HT-29 (cell line): ENCODE results near the gene MVK. TPM values are rescaled to one million over a fixed set of nuclear protein-coding genes. Genes with fewer than 3 reads are reported as not detected.

Experiments used
- DNase-seq: peaks from one replicate; pipeline ENCODE4 v3.0.0-alpha.2; 2015; ENCODE audit warnings: low spot score
- total RNA-seq: library from RNA; depleted of rRNA; stranded (reverse); fragments of >200 nt; shearing (Covaris generic); gene quantifications from 2 replicates; pipeline ENCODE4 v1.2.3, GENCODE V29; 2014

MVK gene
- total RNA-seq, 1 experiment from 2014 or later = 69.0 TPM

DNA sequence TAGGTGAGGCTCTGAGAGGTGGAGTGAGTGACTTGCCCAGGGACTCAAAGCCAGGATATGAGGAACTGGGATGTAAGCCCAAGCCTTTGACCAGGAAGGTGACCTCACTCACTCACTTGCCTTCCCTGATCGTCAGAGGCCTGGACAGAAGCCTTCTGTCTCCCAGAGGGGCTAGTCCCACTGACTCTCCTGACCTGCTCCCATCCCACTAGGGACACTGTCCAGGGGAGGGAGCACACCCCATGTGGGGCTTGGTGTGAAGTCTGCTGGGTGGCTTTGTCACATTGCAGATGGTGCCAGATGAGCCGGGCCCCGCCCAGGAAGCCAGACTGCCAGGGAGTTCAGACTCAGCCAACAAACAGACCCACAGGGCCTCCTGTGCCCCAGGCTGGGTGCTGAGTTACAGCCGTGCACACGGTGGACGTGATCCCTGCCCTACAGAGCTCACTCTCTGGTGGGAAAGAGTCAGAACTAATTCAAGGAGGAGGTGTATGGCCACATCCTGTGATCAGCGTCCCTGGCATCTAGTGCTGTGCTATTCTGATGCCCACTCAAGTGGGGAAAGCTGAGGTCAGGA, 28.6 kb upstream of the MVK start:
- no peak for DNase-seq

DNA sequence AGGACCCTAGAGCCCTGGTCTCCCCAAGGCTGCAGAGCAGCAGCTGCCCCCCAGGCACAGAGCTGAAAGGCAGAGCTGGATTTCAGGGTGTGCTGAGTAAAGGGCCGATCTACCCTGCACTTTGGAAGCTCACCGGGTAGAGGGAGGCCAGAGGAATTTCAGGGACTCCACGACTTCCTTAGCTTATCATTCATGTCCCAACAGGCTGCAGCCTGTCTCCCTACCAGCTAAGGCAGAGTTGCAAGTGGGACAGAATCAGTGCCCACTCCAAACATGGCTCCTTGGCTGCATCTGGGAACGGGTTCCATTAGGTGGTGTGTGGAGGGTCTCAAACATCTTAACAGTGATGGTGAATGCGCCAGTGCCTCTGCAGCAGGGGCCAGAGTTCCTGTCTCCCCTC, 27.8 kb upstream of the MVK start:
- DNase-seq = no peak

GRCh38 chr12:109547286-109547685, 26.3 kb upstream of the MVK start:
- no peak for DNase-seq

DNA sequence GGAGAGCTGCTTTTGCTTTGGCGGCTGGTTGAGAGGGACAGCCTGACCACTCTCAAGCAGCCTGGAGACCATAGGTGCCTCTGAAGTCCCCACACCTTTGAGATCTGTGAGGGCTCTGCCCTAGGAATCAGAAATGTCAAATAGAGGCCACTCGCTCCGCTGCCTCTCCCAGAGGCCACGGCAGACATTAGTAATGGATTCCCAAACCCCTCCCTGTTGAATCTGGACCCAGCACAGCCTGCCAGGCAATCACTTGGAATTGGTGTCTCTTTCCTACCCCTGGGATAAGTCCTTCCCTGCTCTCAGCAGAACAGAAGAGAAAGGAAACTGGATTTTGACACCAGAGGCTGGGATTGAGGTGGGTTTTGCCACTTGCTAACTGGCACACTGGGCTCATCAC, 25.3 kb upstream of the MVK start:
- no peak for DNase-seq

- DNase-seq = no peak
Observed at GRCh38 chr12:109549613-109550270, 23.9 kb upstream of the MVK start.

DNA sequence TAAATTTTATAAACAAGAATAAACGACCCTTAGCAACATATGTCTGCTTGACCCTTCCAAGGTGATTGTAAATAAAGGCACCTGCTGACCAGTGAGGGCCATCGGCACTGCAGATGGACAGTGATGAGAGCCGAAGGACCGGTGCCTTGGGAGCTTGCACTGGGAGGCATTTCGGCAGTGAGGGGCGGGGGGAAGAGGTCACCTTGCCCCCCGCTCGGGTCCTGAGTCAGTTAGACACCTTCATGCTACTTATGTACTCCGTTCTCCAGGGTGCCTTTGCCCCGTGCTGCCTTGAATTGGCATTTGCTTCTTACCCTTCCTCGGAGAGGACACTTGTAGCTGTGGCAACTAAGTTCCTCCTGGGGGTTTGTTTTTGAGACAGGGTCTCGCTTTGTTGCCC, 23.3 kb upstream of the MVK start:
- no peak for DNase-seq

DNA sequence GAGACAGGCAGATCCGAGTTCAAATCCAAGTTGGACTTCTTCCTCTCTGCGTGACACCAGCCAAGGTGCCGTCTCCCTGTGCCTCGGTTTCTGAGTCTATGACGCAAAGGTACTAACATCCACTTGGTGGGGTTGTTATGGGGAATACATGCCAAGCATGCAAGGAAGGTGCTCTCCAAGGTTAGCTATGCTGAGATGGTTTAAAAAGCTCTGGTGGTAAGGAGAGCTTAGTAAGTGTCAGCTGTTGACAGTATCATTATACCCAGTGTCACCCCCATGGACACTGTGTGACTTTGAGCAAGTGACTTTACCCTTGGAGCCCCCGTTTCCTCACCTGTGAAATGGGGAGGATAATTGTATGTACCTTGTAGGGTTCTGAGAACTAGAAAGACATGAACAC, 22.5 kb upstream of the MVK start:
- DNase-seq = no peak

DNA sequence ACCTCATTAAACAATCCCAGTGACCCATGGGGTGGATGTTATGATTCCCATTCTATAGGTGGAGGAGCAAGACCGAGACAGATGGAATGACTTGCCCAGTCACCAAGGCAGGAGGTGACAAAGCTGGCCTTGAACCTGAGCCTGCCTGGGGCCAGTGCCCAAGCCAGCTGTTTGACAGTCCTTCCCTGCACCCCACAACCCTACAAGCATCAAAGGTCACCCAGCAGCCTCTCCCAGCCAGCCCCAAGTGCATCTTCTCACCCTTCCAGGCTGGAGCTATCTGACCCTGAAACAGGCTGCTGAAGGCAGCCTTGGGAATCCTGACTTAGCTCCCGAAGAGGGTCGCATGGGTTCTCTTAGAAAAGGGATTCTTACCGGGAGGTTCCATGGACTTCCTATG, 20.6 kb upstream of the MVK start:
- no peak for DNase-seq

GRCh38 chr12:109553483-109553882, 20.1 kb upstream of the MVK start:
- no peak for DNase-seq

GRCh38 chr12:109553906-109554500, 19.6 kb upstream of the MVK start:
- no peak for DNase-seq

DNA sequence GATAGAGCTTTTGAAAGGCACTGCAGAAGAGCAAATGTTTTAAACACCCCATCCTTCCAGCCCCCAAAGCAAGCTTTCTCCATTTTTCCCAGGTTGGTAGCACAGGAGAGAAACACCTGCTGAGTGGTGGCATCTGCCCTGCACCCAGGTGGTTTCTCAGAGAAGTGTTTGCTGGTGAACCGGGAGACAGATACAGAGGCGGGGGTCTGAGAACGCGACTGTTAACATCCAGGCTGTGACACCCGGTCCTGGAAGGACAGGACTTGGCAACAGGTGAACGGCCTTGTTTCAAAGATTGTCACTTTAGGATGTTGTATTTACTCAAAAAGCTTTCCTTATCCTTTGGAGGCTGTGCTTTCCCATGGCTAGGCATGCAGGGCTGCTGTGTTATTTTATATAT, 18.8 kb upstream of the MVK start:
- no peak for DNase-seq

DNA sequence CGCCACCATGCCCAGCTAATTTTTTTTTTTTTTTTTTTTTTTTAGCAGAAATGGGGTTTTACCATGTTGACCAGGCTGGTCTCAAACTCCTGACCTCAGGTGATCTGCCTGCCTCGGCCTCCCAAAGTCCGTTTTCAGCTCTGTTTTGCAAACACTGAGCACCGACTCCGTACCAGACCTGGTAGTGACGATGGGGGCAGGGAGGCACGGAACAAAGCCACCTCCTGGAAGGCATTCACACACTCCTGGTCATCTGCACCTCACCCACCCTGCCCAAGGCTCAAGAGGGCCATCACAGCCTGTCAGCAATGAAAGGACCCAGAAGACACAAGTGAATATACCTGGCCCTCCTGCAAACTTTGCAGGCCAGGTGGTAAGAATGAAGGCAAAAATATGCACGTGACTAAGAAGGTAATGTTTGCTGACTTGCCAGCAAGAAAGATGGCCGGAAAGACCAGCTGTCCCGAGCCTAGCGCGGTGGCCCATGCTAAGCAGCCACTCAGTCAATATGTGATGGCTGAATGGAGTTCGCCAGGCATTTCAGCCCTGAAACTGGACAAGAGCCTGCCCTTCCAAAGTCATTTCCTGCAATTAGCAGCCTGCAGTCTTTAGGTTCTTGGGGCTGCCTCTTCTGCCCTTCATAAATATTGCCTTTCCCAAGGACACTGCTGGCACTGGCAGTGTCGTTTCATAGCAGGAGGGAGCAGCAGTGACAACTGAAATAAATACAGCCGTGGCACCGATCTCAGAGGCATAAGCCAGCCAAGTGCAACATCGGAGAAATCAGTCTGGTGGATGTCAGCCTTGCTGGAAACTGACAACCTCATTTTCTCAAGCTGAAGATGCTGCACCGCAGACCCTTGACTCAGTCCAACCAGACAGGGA, 17.9 kb upstream of the MVK start:
- DNase-seq = no peak

GRCh38 chr12:109557200-109557599, 16.4 kb upstream of the MVK start:
- DNase-seq = no peak

- DNase-seq = no peak
Observed at GRCh38 chr12:109557805-109558204, 15.8 kb upstream of the MVK start.

GRCh38 chr12:109558374-109559199, 15.0 kb upstream of the MVK start:
- DNase-seq = no peak

DNA sequence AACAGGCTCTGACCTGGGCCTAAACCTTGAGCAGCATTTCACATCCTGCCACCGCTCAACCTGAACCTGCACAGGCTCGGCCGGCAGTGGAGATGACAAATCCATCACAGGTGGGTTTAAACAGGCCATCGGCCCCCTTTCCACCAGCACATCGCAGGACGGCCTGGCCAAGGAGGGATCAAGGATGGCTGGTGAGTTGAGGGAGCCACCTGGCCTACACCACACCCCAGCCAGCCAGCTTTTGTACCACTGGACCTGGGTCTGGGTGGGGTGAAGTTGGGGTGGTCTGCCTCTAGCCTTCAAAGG, 14.4 kb upstream of the MVK start:
- no peak for DNase-seq

DNA sequence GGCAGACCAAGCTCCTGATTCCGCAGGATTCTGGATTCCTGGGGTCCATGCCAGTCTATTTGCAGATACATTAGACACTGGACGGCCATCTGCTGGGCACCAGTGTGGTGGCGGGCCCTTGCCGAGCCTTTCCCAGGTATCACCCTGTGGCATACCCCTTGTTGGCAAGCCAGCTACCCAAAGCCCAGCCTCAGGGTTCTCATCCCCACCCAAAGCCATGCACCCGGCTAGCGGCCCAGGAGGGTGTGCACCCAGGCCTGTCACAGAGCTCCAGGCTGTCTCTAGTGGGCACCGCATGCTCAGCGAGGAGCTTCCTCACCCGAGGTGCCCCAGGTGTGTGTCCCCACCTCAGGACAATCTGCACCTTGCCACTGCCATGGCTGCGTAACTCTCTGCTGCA, 14.0 kb upstream of the MVK start:
- DNase-seq = no peak

DNA sequence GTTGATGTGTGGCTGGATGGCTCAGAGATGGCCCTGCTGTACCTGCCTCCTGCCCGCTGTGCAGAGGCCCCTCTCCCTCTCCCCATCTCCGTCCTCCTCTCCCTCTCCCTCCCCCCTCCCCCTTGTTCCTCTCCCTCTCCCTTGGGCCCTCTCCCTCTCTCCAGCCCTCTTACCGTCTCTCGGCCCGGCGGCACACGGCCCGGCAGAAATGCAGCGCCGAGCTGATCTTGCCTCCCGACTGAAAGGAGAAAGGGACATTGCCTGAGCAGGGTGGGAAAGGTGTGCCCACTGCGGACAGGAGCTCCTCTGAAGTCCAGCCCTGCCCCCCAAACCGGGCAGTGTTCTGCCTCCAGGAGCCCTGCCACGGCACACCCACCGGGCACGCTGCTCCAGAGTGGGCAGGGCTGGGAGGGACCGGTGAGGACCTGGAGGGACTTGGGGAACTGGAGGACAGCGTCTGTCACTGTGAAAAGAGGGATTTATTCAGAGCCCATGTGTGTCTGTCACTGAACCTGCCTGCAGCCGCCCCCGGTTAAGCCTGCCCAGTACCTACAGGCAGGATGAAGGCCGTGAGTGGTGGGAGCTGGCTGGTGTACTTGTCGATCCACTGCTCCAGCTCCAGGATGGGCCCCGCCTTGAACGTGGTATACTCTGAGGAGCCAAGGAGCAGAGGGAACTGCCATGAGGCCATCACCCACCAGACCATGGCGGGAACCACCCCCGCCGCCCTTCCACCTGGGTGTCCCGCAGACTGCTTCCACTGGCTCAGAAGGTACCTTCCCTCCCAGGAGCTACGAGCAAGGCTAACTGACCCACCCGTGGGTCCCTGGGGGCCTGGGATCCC, 12.5 kb upstream of the MVK start:
- no peak for DNase-seq

DNA sequence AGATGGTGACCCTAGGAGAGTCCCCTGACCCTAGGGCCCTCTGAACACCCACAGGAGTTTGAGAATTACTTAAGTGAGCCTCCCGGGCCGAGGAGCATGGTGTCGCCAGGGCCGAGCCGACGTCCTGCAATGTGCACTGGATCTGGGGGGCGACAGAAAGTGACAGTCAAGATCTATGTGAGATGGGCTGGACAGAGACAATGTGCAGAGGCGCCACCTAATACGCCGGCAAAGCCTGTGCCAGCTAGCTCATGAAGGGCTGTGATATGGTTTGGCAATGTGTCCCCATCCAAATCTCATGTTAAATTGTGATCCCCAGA, 11.9 kb upstream of the MVK start:
- no peak for DNase-seq

GRCh38 chr12:109562871-109563270, 10.7 kb upstream of the MVK start:
- no peak for DNase-seq
